ENCODE data around the gene ADGRG4. TPM values are rescaled to one million over a fixed set of nuclear protein-coding genes. Genes with fewer than 3 reads are reported as not detected.

ADGRG4 gene
- polyA plus RNA-seq, 1 donor from 2014 or later: not detected

GRCh38 chrX:136450050-136450830, 149.5 kb downstream of the ADGRG4 start:
- no peak overlapping the region for H3K9ac ChIP-seq (ENCODE audit: low read length)
- H3K27ac ChIP-seq (ENCODE audit: low read length): no peak overlapping the region
- no peak overlapping the region for H2AFZ ChIP-seq (ENCODE audit: low read depth, low read length)
- H3K4me2 ChIP-seq (ENCODE audit: low read length): no peak overlapping the region
- H3F3A ChIP-seq (ENCODE audit: insufficient read depth, low read length, poor library complexity, severe bottlenecking): no peaks in the 10 kb centered on the region
- no peak overlapping the region for H3K4me3 ChIP-seq (ENCODE audit: low read length)
- H3K36me3 ChIP-seq (ENCODE audit: insufficient read depth, low read length): no peaks in the 10 kb centered on the region
- no peak for TF ChIP-seq MXI1 (conservative IDR thresholded peaks at IDR 0.05; ENCODE audit: poor library complexity, severe bottlenecking)
- TF ChIP-seq EZH2 (IDR thresholded peaks at IDR 0.05; ENCODE audit: borderline replicate concordance, insufficient read depth, low read length, poor library complexity, severe bottlenecking): no peak
- no peak for TF ChIP-seq TAF1 (IDR thresholded peaks at IDR 0.05; ENCODE audit: low read depth)
- no peak for TF ChIP-seq CTCF (IDR thresholded peaks at IDR 0.05; ENCODE audit: poor library complexity, severe bottlenecking)
- no peak for TF ChIP-seq EP300 (conservative IDR thresholded peaks at IDR 0.05; ENCODE audit: poor library complexity, severe bottlenecking)
- TF ChIP-seq RAD21 (conservative IDR thresholded peaks at IDR 0.05): no peak
- TF ChIP-seq POLR2AphosphoS5 (IDR thresholded peaks at IDR 0.05): no peak
- TF ChIP-seq SMC3 (conservative IDR thresholded peaks at IDR 0.05; ENCODE audit: poor library complexity): no peak
- no peaks in the 10 kb centered on the region for H4K20me1 ChIP-seq (ENCODE audit: insufficient read depth)
- no peaks in the 10 kb centered on the region for H3K9me2 ChIP-seq (ENCODE audit: insufficient read depth, low read length)
- no peaks in the 10 kb centered on the region for H3K9me3 ChIP-seq (ENCODE audit: low read length)
- H3K27me3 ChIP-seq (ENCODE audit: insufficient read depth, low read depth, low read length): no peaks in the 10 kb centered on the region
- H3K79me2 ChIP-seq (replicated peaks; ENCODE audit: insufficient read depth, low read length): no peaks in the 10 kb centered on the region

GRCh38 chrX:136452614-136453013, 151.9 kb downstream of the ADGRG4 start:
- Histone ChIP-seq H4K20me1 (ENCODE audit: insufficient read depth) (no peaks in the 10 kb centered on the region), H2AFZ (ENCODE audit: low read depth, low read length) (no peak overlapping the region), H3K27ac (ENCODE audit: low read length) (no peak overlapping the region), H3K4me3 (ENCODE audit: low read length) (no peak overlapping the region), H3K9me2 (ENCODE audit: insufficient read depth, low read length) (no peaks in the 10 kb centered on the region), H3K36me3 (ENCODE audit: insufficient read depth, low read length) (no peaks in the 10 kb centered on the region), H3K9me3 (ENCODE audit: low read length) (no peaks in the 10 kb centered on the region), H3F3A (ENCODE audit: insufficient read depth, low read length, poor library complexity, severe bottlenecking) (no peaks in the 10 kb centered on the region), H3K9ac (ENCODE audit: low read length) (no peak overlapping the region), H3K79me2 (replicated peaks; ENCODE audit: insufficient read depth, low read length) (no peaks in the 10 kb centered on the region), H3K4me2 (ENCODE audit: low read length) (no peak overlapping the region), H3K27me3 (ENCODE audit: insufficient read depth, low read depth, low read length) (no peaks in the 10 kb centered on the region)
- TF ChIP-seq EZH2 (IDR thresholded peaks at IDR 0.05; ENCODE audit: borderline replicate concordance, insufficient read depth, low read length, poor library complexity, severe bottlenecking): no peak

- Histone ChIP-seq H3K9me3 (ENCODE audit: low read length) (no peaks in the 10 kb centered on the region), H3K27me3 (ENCODE audit: insufficient read depth, low read depth, low read length) (no peaks in the 10 kb centered on the region), H4K20me1 (ENCODE audit: insufficient read depth) (no peaks in the 10 kb centered on the region), H3K4me3 (ENCODE audit: low read length) (no peak overlapping the region), H3K27ac (ENCODE audit: low read length) (no peak overlapping the region), H3K79me2 (replicated peaks; ENCODE audit: insufficient read depth, low read length) (no peaks in the 10 kb centered on the region), H2AFZ (ENCODE audit: low read depth, low read length) (no peak overlapping the region), H3K9ac (ENCODE audit: low read length) (no peak overlapping the region), H3F3A (ENCODE audit: insufficient read depth, low read length, poor library complexity, severe bottlenecking) (no peaks in the 10 kb centered on the region), H3K9me2 (ENCODE audit: insufficient read depth, low read length) (no peaks in the 10 kb centered on the region), H3K4me2 (ENCODE audit: low read length) (no peak overlapping the region), H3K36me3 (ENCODE audit: insufficient read depth, low read length) (no peaks in the 10 kb centered on the region)
- TF ChIP-seq SMC3 (conservative IDR thresholded peaks at IDR 0.05; ENCODE audit: poor library complexity): no peak
- no peak for TF ChIP-seq REST (IDR thresholded peaks at IDR 0.05; ENCODE audit: borderline replicate concordance)
These were observed 152.4 kb downstream of the ADGRG4 start for GRCh38 chrX:136453114-136453513.
